H1 (cell line): Measurements from ENCODE around the gene HDAC7. TPM values are rescaled to one million over a fixed set of nuclear protein-coding genes. Genes with fewer than 3 reads are reported as not detected.

Source experiments
- CTCF ChIA-PET: fragments of 300-600 bp; sonication (Branson Sonifier 250); formaldehyde crosslinking; loops from one replicate; lab custom pipeline; 2021; ENCODE audit not compliant: partially characterized antibody; lab: Charles Lee
- POLR2A ChIA-PET: fragments of 300-600 bp; sonication (Branson Sonifier 250); formaldehyde crosslinking; loops from one replicate; lab custom pipeline; 2021; ENCODE audit warnings: inconsistent platforms; ENCODE audit not compliant: partially characterized antibody; lab: Charles Lee
- DNase-seq, 2 experiments: peaks; one replicate each; pipeline versions ENCODE4 v3.0.0 to v3.0.0-alpha.2; 2010 to 2022; ENCODE audit warnings: low spot score in 2 of 2, low read depth in 1 of 2, mixed read lengths in 1 of 2
- FAIRE-seq: peaks from 2 replicates; lab custom pipeline; 2011; peaks lifted over from hg19 to GRCh38; lab: Jason Lieb, UNC
- H2AFZ ChIP-seq: 2 replicates; pipeline ENCODE4 v1.8.1; 2012; ENCODE audit warnings: low read length, inconsistent platforms
- H2AK5ac ChIP-seq: 2 replicates; pipeline ENCODE4 v1.6.1; 2013; ENCODE audit warnings: low read depth, low read length
- H2BK120ac ChIP-seq: replicated peaks from 2 replicates; pipeline ENCODE3; 2013; ENCODE audit warnings: low read depth, low read length, inconsistent platforms
- H2BK12ac ChIP-seq: 2 replicates; pipeline ENCODE4 v1.6.1; 2013; ENCODE audit warnings: low read depth, low read length
- H2BK15ac ChIP-seq: 2 replicates; pipeline ENCODE4 v1.6.1; 2013; ENCODE audit warnings: low read length
- H2BK20ac ChIP-seq: 2 replicates; pipeline ENCODE4 v1.6.1; 2013; ENCODE audit warnings: low read length
- H2BK5ac ChIP-seq: 2 replicates; pipeline ENCODE4 v1.6.1; 2013; ENCODE audit warnings: low read depth, low read length
- H3K14ac ChIP-seq: 2 replicates; pipeline ENCODE4 v1.6.1; 2013; ENCODE audit warnings: inconsistent platforms; ENCODE audit not compliant: insufficient read length
- H3K18ac ChIP-seq: 2 replicates; pipeline ENCODE4 v1.6.1; 2013; ENCODE audit warnings: low read length; ENCODE audit errors: extremely low read depth
- H3K23ac ChIP-seq: 2 replicates; pipeline ENCODE4 v1.6.1; 2013; ENCODE audit warnings: inconsistent platforms; ENCODE audit not compliant: insufficient read length
- H3K23me2 ChIP-seq: 2 replicates; pipeline ENCODE4 v1.6.1; 2013; ENCODE audit warnings: low read depth, low read length
- H3K27ac ChIP-seq: 2 replicates; pipeline ENCODE4 v1.6.1; 2011; ENCODE audit warnings: low read depth, low read length, inconsistent platforms
- H3K27me3 ChIP-seq, 4 experiments: replicated peaks in 1 of 4; 1 replicate in 1 of 4; 2 replicates in 3 of 4; pipeline versions ENCODE4 v1.6.1 to v1.8.1; 2011 to 2013; ENCODE audit warnings: low read length in 3 of 4, mild to moderate bottlenecking in 3 of 4, inconsistent platforms in 2 of 4, mixed read lengths in 2 of 4, moderate library complexity in 1 of 4; ENCODE audit not compliant: control insufficient read depth in 3 of 4, insufficient read depth in 3 of 4; ENCODE audit errors: extremely low read depth in 1 of 4
- H3K36me3 ChIP-seq, 4 experiments: 2 replicates each; pipeline versions ENCODE4 v1.6.1 to v1.8.1; 2011 to 2013; ENCODE audit warnings: mild to moderate bottlenecking in 4 of 4, low read length in 3 of 4, moderate library complexity in 2 of 4, control low read depth in 1 of 4, inconsistent platforms in 1 of 4; ENCODE audit not compliant: insufficient read depth in 4 of 4, control insufficient read depth in 2 of 4
- H3K4ac ChIP-seq: replicated peaks from 2 replicates; pipeline ENCODE3; 2013; ENCODE audit warnings: low read length, low read depth, mixed read lengths, inconsistent platforms; ENCODE audit not compliant: insufficient read length
- H3K4me1 ChIP-seq, 4 experiments: replicated peaks in 1 of 4; 1 replicate in 1 of 4; 2 replicates in 3 of 4; pipeline versions ENCODE4 v1.6.1 to v1.8.1; 2011 to 2013; ENCODE audit warnings: low read length in 3 of 4, inconsistent platforms in 2 of 4, mixed read lengths in 1 of 4; ENCODE audit not compliant: insufficient read depth in 4 of 4, control insufficient read depth in 3 of 4
- H3K4me2 ChIP-seq, 2 experiments: 2 replicates each; pipeline versions ENCODE4 v1.6.1 to v1.8.1; 2011 to 2013; ENCODE audit warnings: low read depth in 2 of 2, low read length in 2 of 2, control low read depth in 1 of 2, inconsistent platforms in 1 of 2, mild to moderate bottlenecking in 1 of 2; ENCODE audit not compliant: insufficient read depth in 1 of 2
- H3K4me3 ChIP-seq, 4 experiments: fragments of 200-600, 300-600 bp in 1 of 4; sonication (generic), shearing (Covaris generic), sonication (Bioruptor Twin) in 1 of 4; 2 replicates each; pipeline versions ENCODE4 v1.5.1 to v1.8.1; 2011 to 2016; ENCODE audit warnings: low read length in 4 of 4, low read depth in 3 of 4, control low read depth in 2 of 4, inconsistent platforms in 2 of 4, mild to moderate bottlenecking in 2 of 4, mixed read lengths in 1 of 4, moderate library complexity in 1 of 4; ENCODE audit not compliant: insufficient read depth in 2 of 4; ENCODE audit errors: extremely low read depth in 1 of 4
- H3K56ac ChIP-seq: replicated peaks from 2 replicates; pipeline ENCODE3; 2013; ENCODE audit warnings: low read depth, mild to moderate bottlenecking, mixed read lengths, low read length, inconsistent platforms; ENCODE audit not compliant: insufficient read length
- H3K79me1 ChIP-seq: 2 replicates; pipeline ENCODE4 v1.6.1; 2013; ENCODE audit warnings: low read depth, low read length, control low read depth
- H3K79me2 ChIP-seq, 2 experiments: 2 replicates each; pipeline versions ENCODE4 v1.6.1 to v1.8.1; 2012 to 2013; ENCODE audit warnings: low read length in 2 of 2, mild to moderate bottlenecking in 2 of 2, inconsistent platforms in 1 of 2; ENCODE audit not compliant: insufficient read depth in 2 of 2, control insufficient read depth in 1 of 2
- H3K9ac ChIP-seq, 4 experiments: replicated peaks in 1 of 4; 1 replicate in 1 of 4; 2 replicates in 3 of 4; pipeline versions ENCODE4 v1.6.1 to v1.8.1; 2011 to 2013; ENCODE audit warnings: low read depth in 3 of 4, low read length in 3 of 4, control low read depth in 2 of 4, mild to moderate bottlenecking in 2 of 4, moderate library complexity in 2 of 4, inconsistent platforms in 1 of 4; ENCODE audit errors: extremely low read depth in 1 of 4
- H3K9me3 ChIP-seq, 2 experiments: 2 replicates each; pipeline versions ENCODE4 v1.6.1 to v1.8.1; 2012 to 2013; ENCODE audit warnings: mild to moderate bottlenecking in 2 of 2, moderate library complexity in 2 of 2, control low read depth in 1 of 2, inconsistent platforms in 1 of 2, low read depth in 1 of 2, low read length in 1 of 2, mixed read lengths in 1 of 2; ENCODE audit not compliant: insufficient read depth in 2 of 2
- H4K20me1 ChIP-seq, 2 experiments: replicated peaks in 1 of 2; 2 replicates each; pipeline versions ENCODE3 to v1.8.1; 2011 to 2013; ENCODE audit warnings: inconsistent platforms in 2 of 2, low read length in 2 of 2, mild to moderate bottlenecking in 1 of 2; ENCODE audit not compliant: insufficient read depth in 2 of 2, control insufficient read depth in 1 of 2
- H4K5ac ChIP-seq: 2 replicates; pipeline ENCODE4 v1.6.1; 2013; ENCODE audit warnings: low read length, low read depth, mixed read lengths, inconsistent platforms; ENCODE audit not compliant: insufficient read length
- H4K8ac ChIP-seq: 2 replicates; pipeline ENCODE4 v1.8.0; 2013; ENCODE audit warnings: mild to moderate bottlenecking, moderate library complexity, low read length, inconsistent platforms; ENCODE audit not compliant: insufficient read depth; ENCODE audit errors: extremely low read depth
- H4K91ac ChIP-seq: replicated peaks from 2 replicates; pipeline ENCODE3; 2013; ENCODE audit warnings: low read length, mixed read lengths, inconsistent platforms; ENCODE audit not compliant: insufficient read length
- ASH2L ChIP-seq: fragments of 200-600, 300-600 bp; sonication (generic); IDR thresholded peaks from one replicate; pipeline ENCODE4 v1.7.1; 2017; ENCODE audit warnings: low read length
- ATF3 ChIP-seq: IDR thresholded peaks from 2 replicates; pipeline ENCODE4 v1.6.1; 2011; ENCODE audit warnings: low read depth, mild to moderate bottlenecking, low read length; ENCODE audit not compliant: insufficient read depth
- BCL11A ChIP-seq, 2 experiments: IDR thresholded peaks; one replicate each; pipeline ENCODE4 v1.6.1; 2011; ENCODE audit warnings: low read depth in 2 of 2, low read length in 2 of 2, mild to moderate bottlenecking in 2 of 2
- CBX8 ChIP-seq: fragments of 300-800, 300-1000 bp; sonication (generic); IDR thresholded peaks from 2 replicates; pipeline ENCODE4 v1.7.1; 2016; ENCODE audit warnings: low read depth, low read length, borderline replicate concordance
- CHD2 ChIP-seq: IDR thresholded peaks from 2 replicates; pipeline ENCODE4 v1.6.1; 2012; ENCODE audit warnings: low read length, improper control_type of control experiment
- SIX5 ChIP-seq: IDR thresholded peaks from 2 replicates; pipeline ENCODE4 v1.6.1; 2011; ENCODE audit warnings: mild to moderate bottlenecking, low read depth, low read length
- TBP ChIP-seq: IDR thresholded peaks from 2 replicates; pipeline ENCODE4 v1.6.1; 2011; ENCODE audit warnings: low read depth, low read length, improper control_type of control experiment
- WGBS, 2 experiments: shearing (Covaris generic) in 1 of 2; methylation state at CpG; one replicate each; pipeline versions ENCODE4 v1.1.6 to v1.1.7; 2013 to 2015; ENCODE audit warnings: low lambda C conversion rate in 2 of 2, mixed read lengths in 2 of 2, inconsistent platforms in 1 of 2, low coverage in 1 of 2, missing lambda C conversion rate in 1 of 2; ENCODE audit not compliant: insufficient replicate concordance in 2 of 2, insufficient coverage in 1 of 2, insufficient read length in 1 of 2; ENCODE audit errors: extremely low coverage in 1 of 2, missing lambda C conversion rate in 1 of 2; 5-methylcytosine and 5-hydroxymethylcytosine counted together
- polyA plus RNA-seq, 7 experiments: library from polyadenylated mRNA; depleted of rRNA in 3 of 7; stranded (reverse) in 5 of 7; unstranded in 2 of 7; fragments of >200 nt in 5 of 7; fragments of 200-250 nt in 2 of 7; gene quantifications; 1 replicate in 5 of 7; 2 replicates in 1 of 7; 4 replicates in 1 of 7; pipeline versions ENCODE4 v1.2.1 to v1.2.3, GENCODE V29; 2011 to 2013; ENCODE audit warnings: missing spikeins in 2 of 7, mixed read lengths in 2 of 7
- total RNA-seq: library from RNA; stranded (reverse); fragmentation: NEBNext Ultra II Directional; extraction: Animal tissue kit (Norgen Biotek cat#: 25700); gene quantifications from 2 replicates; pipeline ENCODE4 v1.2.1, GENCODE V29; 2021

The HDAC7 gene
- total and polyA plus RNA-seq, 2 of the 8 experiments (the other 6 are each of a cell fraction or from before 2014, with no cell fraction given), result 25.5 to 84.9 TPM

GRCh38 chr12:47829584-47829983 lies 9.9 kb upstream of the HDAC7 start:
- WGBS, 2 experiments, result 55% methylated on average over 4 of the region's 4 CpGs; no CpG with 5 or more reads in 1 of the 2 experiments

More at GRCh38 chr12:47829584-47829983, 9.9 kb upstream of the HDAC7 start:
- H3K56ac ChIP-seq, result no peak overlapping the region
- TF ChIP-seq ATF3 (no peak), CBX8 (no peak), BCL11A (IDR thresholded peaks at IDR 0.05; ENCODE audit: low read depth in 2 of 2, low read length in 2 of 2) (no peak), TBP (no peak), CHD2 (no peak), SIX5 (no peak), ASH2L (no peak)
- H3K9me3 ChIP-seq, result no peaks in the 10 kb centered on the region
- peak overlapping the region; percentile 7 for H4K91ac ChIP-seq
- no peak overlapping the region for H3K14ac ChIP-seq
- no peak overlapping the region for H3K4me3 ChIP-seq
- no peaks in the 10 kb centered on the region for H3K79me2 ChIP-seq
- no peaks in the 10 kb centered on the region for H3K36me3 ChIP-seq
- no peak overlapping the region for H2BK120ac ChIP-seq
- no peak overlapping the region for H3K4me2 ChIP-seq
- no peaks in the 10 kb centered on the region for H3K79me1 ChIP-seq
- no peak overlapping the region for H4K8ac ChIP-seq
- FAIRE-seq (no peak), DNase-seq (no peak)
- H3K27me3 ChIP-seq, result no peaks in the 10 kb centered on the region
- no peak overlapping the region for H4K5ac ChIP-seq
- peak overlapping the region; percentile 32; the same call in 1 of the 2 replicates for H2AK5ac ChIP-seq
- H3K23ac ChIP-seq, result no peak overlapping the region
- no peak overlapping the region for H3K9ac ChIP-seq
- no peak overlapping the region for H2AFZ ChIP-seq
- H2BK20ac ChIP-seq, result no peak overlapping the region
- H3K4ac ChIP-seq, result peak overlapping the region; percentile 1
- 0 out of 2 replicates have a peak overlapping the region, but pooled peaks have one; percentile 13 for H2BK12ac ChIP-seq
- H2BK15ac ChIP-seq, result no peak overlapping the region; the same call in 1 of the 2 replicates
- peaks cover 5 to 14% (median 9%) of the 10 kb centered on the region in 4 experiments for H3K4me1 ChIP-seq
- no peak overlapping the region for H3K27ac ChIP-seq
- no peaks in the 10 kb centered on the region for H4K20me1 ChIP-seq
- ChIA-PET POLR2A (interaction anchor here (1.0 to 28.4 kb wide), 3 partner anchors 8 to 56 kb away, joined by 4 to 480 read pairs (median 16); partner anchors contain the start of genes HDAC7 and SLC48A1), CTCF (interaction anchor here (1.1 to 30.5 kb wide), 5 partner anchors 9 to 120 kb away, joined by 3 to 2001 read pairs (median 35); partner anchors contain the start of genes HDAC7 and SLC48A1)
- H3K23me2 ChIP-seq, result no peaks in the 10 kb centered on the region
- no peak overlapping the region for H3K18ac ChIP-seq
- H2BK5ac ChIP-seq, result no peak overlapping the region
